K562 (cell line): ENCODE data around the gene TPD52L2. TPM values are rescaled to one million over a fixed set of nuclear protein-coding genes. Genes with fewer than 3 reads are reported as not detected.

ENCODE experiments used
- BDP1 ChIP-seq: IDR thresholded peaks from 3 replicates; pipeline ENCODE4 v1.6.1; 2011; ENCODE audit not compliant: insufficient read length, insufficient read depth
- CAMTA2 ChIP-seq: fragments of 250-450 bp; sonication (Bioruptor Pico); conservative IDR thresholded peaks from 2 replicates; pipeline ENCODE4 v1.5.1; 2022
- CGGBP1 ChIP-seq: fragments of 250-450 bp; sonication (Bioruptor Pico); IDR thresholded peaks from 2 replicates; pipeline ENCODE4 v1.9.0; 2021; ENCODE audit warnings: mild to moderate bottlenecking
- CHD2 ChIP-seq: IDR thresholded peaks from 2 replicates; pipeline ENCODE4 v1.6.1; 2011; ENCODE audit warnings: low read depth, low read length
- CREB5 ChIP-seq: fragments of 250-450 bp; sonication (Bioruptor Pico); IDR thresholded peaks from 2 replicates; pipeline ENCODE4 v1.5.0; 2020; ENCODE audit warnings: mild to moderate bottlenecking
- CXXC5 ChIP-seq: fragments of 250-450 bp; sonication (Bioruptor Pico); IDR thresholded peaks from 2 replicates; pipeline ENCODE4 v1.8.0; 2022; ENCODE audit warnings: inconsistent platforms, mild to moderate bottlenecking, moderate library complexity
- FOXK2 ChIP-seq, 2 experiments: fragments of 450-650 bp; IDR thresholded peaks in 1 of 2; conservative IDR thresholded peaks in 1 of 2; 2 replicates each; pipeline ENCODE4 v1.6.1; 2016; ENCODE audit warnings: low read depth in 2 of 2, mild to moderate bottlenecking in 1 of 2
- GTF2B ChIP-seq: IDR thresholded peaks from 2 replicates; pipeline ENCODE4 v1.6.1; 2011; ENCODE audit not compliant: insufficient read length; ENCODE audit errors: extremely low read depth
- KDM2B ChIP-seq: fragments of 250-450 bp; sonication (Bioruptor Pico); IDR thresholded peaks from 2 replicates; pipeline ENCODE4 v1.8.0; 2021; ENCODE audit warnings: mild to moderate bottlenecking, moderate library complexity
- PHB ChIP-seq: fragments of 250-450 bp; sonication (Bioruptor Pico); IDR thresholded peaks from 2 replicates; pipeline ENCODE4 v1.5.0; 2021
- PREB ChIP-seq: sonication (generic); formaldehyde crosslinking; IDR thresholded peaks from 2 replicates; pipeline ENCODE4 v1.8.1; 2023; ENCODE audit warnings: mild to moderate bottlenecking, missing genetic modification reagents
- RFX1 ChIP-seq: fragments of 450-650 bp; IDR thresholded peaks from 2 replicates; pipeline ENCODE4 v1.6.1; 2016; ENCODE audit warnings: mild to moderate bottlenecking, moderate library complexity
- RFX5 ChIP-seq: IDR thresholded peaks from 2 replicates; pipeline ENCODE4 v1.6.1; 2011; ENCODE audit warnings: low read depth, mild to moderate bottlenecking, improper control_type of control experiment, low read length
- RFX7 ChIP-seq: fragments of 250-450 bp; sonication (Bioruptor Pico); IDR thresholded peaks from 2 replicates; pipeline ENCODE4 v1.5.1; 2021; ENCODE audit warnings: mild to moderate bottlenecking
- TBL1XR1 ChIP-seq, 2 experiments: IDR thresholded peaks; 2 replicates each; pipeline ENCODE4 v1.6.1; 2012; ENCODE audit warnings: improper control_type of control experiment in 2 of 2, low read length in 2 of 2, mild to moderate bottlenecking in 1 of 2
- TFAP4 ChIP-seq: sonication (generic); formaldehyde crosslinking; IDR thresholded peaks from 2 replicates; pipeline ENCODE4 v1.8.0; 2022; ENCODE audit warnings: missing genetic modification reagents, mild to moderate bottlenecking, moderate library complexity, borderline replicate concordance
- UBTF ChIP-seq, 2 experiments: IDR thresholded peaks; 2 replicates each; pipeline ENCODE4 v1.6.1; 2012; ENCODE audit warnings: improper control_type of control experiment in 2 of 2, low read depth in 2 of 2, low read length in 2 of 2, borderline replicate concordance in 1 of 2
- ZNF23 ChIP-seq: fragments of 250-450 bp; sonication (Bioruptor Pico); IDR thresholded peaks from 2 replicates; pipeline ENCODE4 v1.4.0; 2020; ENCODE audit warnings: mild to moderate bottlenecking
- polyA plus RNA-seq, 8 experiments: library from polyadenylated mRNA; depleted of rRNA in 4 of 8; stranded (reverse) in 5 of 8; unstranded in 3 of 8; fragments of >200 nt; fragmentation: Nextera tagmentation in 2 of 8; fragmentation: Illumina TruSeq in 1 of 8; extraction: Ambion mirVana in 2 of 8; extraction: Trizol in 1 of 8; gene quantifications; 2 replicates each; pipeline versions ENCODE4 v1.2.1 to v1.2.3, GENCODE V29; 2011 to 2014; ENCODE audit warnings: inconsistent platforms in 1 of 8, missing spikeins in 1 of 8
- total RNA-seq, 7 experiments: library from RNA; depleted of rRNA in 6 of 7; stranded (reverse); fragments of >200 nt in 6 of 7; fragmentation: Illumina TruSeq in 2 of 7; extraction: Trizol in 2 of 7; gene quantifications; 2 replicates each; pipeline versions ENCODE4 v1.2.1 to v1.2.3, GENCODE V29; 2011 to 2021; ENCODE audit warnings: low replicate concordance in 1 of 7

The TPD52L2 gene
- total and polyA plus RNA-seq, 9 of the 15 experiments (the other 6 are each of a cell fraction or from before 2014, with no cell fraction given) = 1.9 to 117 (median 74.6) TPM

- TF ChIP-seq TFAP4 (CRISPR knock-in tag) = peak; percentile 63; the same call in 1 of the 2 replicates
- peak; percentile 58; the same call in 1 of the 2 replicates for TF ChIP-seq CHD2
- TF ChIP-seq FOXK2 (conservative IDR thresholded peaks at IDR 0.05 in 1 of 2, IDR thresholded peaks at IDR 0.05 in 1 of 2; ENCODE audit: low read depth in 2 of 2) = no peak
- TF ChIP-seq CGGBP1 (CRISPR knock-in tag) = no peak
- no peak for TF ChIP-seq KDM2B (CRISPR knock-in tag)
- no peak for TF ChIP-seq TBL1XR1 (IDR thresholded peaks at IDR 0.05; ENCODE audit: low read length in 2 of 2)
- no peak for TF ChIP-seq ZNF23 (CRISPR knock-in tag)
- no peak for TF ChIP-seq RFX5
- TF ChIP-seq UBTF (IDR thresholded peaks at IDR 0.05; ENCODE audit: borderline replicate concordance in 1 of 2, low read depth in 2 of 2, low read length in 2 of 2) = no peak
- TF ChIP-seq GTF2B = no peak
- no peak for TF ChIP-seq RFX7 (CRISPR knock-in tag)
- no peak for TF ChIP-seq CAMTA2 (CRISPR knock-in tag)
- TF ChIP-seq BDP1 = no peak
- TF ChIP-seq CXXC5 = no peak
- TF ChIP-seq PREB (CRISPR knock-in tag) = no peak
- TF ChIP-seq PHB (CRISPR knock-in tag) = no peak
- TF ChIP-seq CREB5 (CRISPR knock-in tag) = no peak
- TF ChIP-seq RFX1 = peak; percentile 96
- TF ChIP-seq, all 486 proteins: peak for 23
Measured at GRCh38 chr20:63835021-63835858, 29.8 kb upstream of the TPD52L2 start (continued).
